NCI-H1436 treated with DMSO at 0.1 percent for 48 hours (cell line): ENCODE results near the gene GRM7.

Experiments used
- DNase-seq: peaks from one replicate; lab custom pipeline; 2025; lab: John Stamatoyannopoulos, UW

GRM7 gene

DNA sequence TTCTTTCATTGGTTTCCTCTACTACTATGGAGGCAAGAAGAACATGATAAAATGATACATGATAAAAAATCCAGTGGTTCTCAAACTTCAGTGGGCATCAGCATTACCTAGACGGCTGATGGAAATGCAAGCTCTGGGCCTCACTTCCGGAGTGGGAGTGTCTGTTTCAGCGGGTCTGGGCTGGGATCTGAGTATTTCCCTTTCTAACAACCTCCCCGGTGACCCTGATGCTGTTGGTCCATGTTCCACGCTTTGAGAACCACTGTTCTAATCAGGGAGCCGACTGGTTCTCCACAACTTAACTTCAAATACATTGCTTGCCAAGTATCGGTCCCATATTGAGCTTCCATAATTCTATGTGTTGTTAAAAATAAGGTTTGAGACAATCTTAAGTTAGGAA, 928.4 kb downstream of the GRM7 start:
- DNase-seq, result no peak

DNA sequence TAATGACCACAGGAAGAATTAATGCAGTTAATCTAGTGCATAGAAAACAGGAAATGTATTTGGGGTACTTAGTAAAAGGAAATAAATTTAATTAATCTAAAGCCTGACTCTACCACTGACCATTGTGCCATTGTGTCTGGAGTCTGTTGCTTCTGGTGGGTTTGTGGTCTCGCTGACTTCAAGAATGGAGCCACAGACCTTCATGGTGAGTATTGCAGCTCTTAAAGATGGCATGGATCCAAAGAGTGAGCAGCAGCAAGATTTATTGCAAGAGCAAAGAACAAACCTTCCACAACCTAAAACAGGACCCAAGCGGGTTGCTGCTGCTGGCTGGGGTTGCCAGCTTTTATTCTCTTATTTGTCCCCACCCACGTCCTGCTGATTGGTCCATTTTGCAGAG, 929.2 kb downstream of the GRM7 start:
- no peak for DNase-seq
